Activated naive CD4-positive, alpha-beta T cell treated with anti-CD3 and anti-CD28 coated beads for 36 hours (primary cell): Measurements from ENCODE around the gene SH2B3. TPM values are rescaled to one million over a fixed set of nuclear protein-coding genes. Genes with fewer than 3 reads are reported as not detected.
A peak's percentile ranks its signal among the peaks of the same experiment; 100 is the strongest.

Experiments used
- CTCF ChIA-PET: fragments of 350-600 bp; sonication (Branson Sonifier 250); formaldehyde crosslinking; loops from one replicate; lab custom pipeline; 2021; ENCODE audit warnings: antibody characterized with exemption; lab: Charles Lee
- DNase-seq: peaks from one replicate; pipeline ENCODE4 v3.0.0-alpha.2; 2020
- H3K27ac Mint-ChIP-seq: one replicate; pipeline ENCODE4 v1.8.0; 2021; ENCODE audit warnings: mild to moderate bottlenecking, mixed read lengths
- H3K27me3 Mint-ChIP-seq: one replicate; pipeline ENCODE4 v1.8.0; 2021; ENCODE audit warnings: low read depth, mixed read lengths
- H3K36me3 Mint-ChIP-seq: one replicate; pipeline ENCODE4 v1.8.0; 2021; ENCODE audit warnings: low read depth, mixed read lengths
- H3K4me1 Mint-ChIP-seq: one replicate; pipeline ENCODE4 v1.8.0; 2021; ENCODE audit warnings: low read depth, mixed read lengths
- H3K4me3 Mint-ChIP-seq: one replicate; pipeline ENCODE4 v1.8.0; 2021; ENCODE audit warnings: mild to moderate bottlenecking, moderate library complexity, mixed read lengths
- H3K9me3 Mint-ChIP-seq: one replicate; pipeline ENCODE4 v1.8.0; 2021; ENCODE audit warnings: mixed read lengths
- intact Hi-C: fragments of 100-400 bp; cut with micrococcal nuclease; formaldehyde crosslinking; loops from one replicate; pipeline ENCODE4 v1.15.1; 2023
- total RNA-seq, 2 experiments: library from RNA; stranded (reverse); gene quantifications; one replicate each; pipeline ENCODE4 v1.2.3, GENCODE V29; 2021

SH2B3 gene
- total RNA-seq, 2 experiments from 2014 or later = 21.1 to 21.3 TPM

DNA sequence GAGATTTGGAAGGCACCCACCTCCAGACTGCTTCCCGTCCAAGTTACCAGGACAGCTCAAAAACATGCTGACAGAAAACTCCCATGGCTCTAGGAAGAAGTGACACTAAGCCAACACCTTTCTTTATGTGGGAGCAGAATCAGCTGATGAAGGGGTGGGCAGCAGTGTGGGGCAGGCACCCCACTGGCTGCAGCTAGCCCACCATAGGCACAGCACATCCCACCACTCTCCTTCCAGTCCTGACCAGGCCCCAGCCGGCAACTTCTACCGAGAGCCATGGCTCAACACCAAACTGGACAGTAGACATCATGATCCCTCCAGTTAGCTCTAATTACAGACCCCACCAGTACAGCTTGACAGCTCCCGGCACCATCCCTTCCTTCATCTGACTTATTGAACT, 45.0 kb downstream of the SH2B3 start:
- H3K4me1 Mint-ChIP-seq = peaks cover 28% of the 10 kb centered on the region
- no peak for DNase-seq
- H3K27ac Mint-ChIP-seq = no peak overlapping the region
- CTCF ChIA-PET = interaction anchor here (0.6 to 23.4 kb wide), 19 partner anchors 8 to 222 kb away, joined by 3 to 763 read pairs (median 9); partner anchors contain the start of gene SH2B3
- intact Hi-C loops = loop anchor here (1.0 kb wide), 6 partner anchors 24 to 363 kb away; no protein-coding TSS in a partner anchor
- H3K9me3 Mint-ChIP-seq = no peaks in the 10 kb centered on the region
- peaks cover 28% of the 10 kb centered on the region for H3K36me3 Mint-ChIP-seq
- H3K4me3 Mint-ChIP-seq = no peak overlapping the region
- no peaks in the 10 kb centered on the region for H3K27me3 Mint-ChIP-seq

DNA sequence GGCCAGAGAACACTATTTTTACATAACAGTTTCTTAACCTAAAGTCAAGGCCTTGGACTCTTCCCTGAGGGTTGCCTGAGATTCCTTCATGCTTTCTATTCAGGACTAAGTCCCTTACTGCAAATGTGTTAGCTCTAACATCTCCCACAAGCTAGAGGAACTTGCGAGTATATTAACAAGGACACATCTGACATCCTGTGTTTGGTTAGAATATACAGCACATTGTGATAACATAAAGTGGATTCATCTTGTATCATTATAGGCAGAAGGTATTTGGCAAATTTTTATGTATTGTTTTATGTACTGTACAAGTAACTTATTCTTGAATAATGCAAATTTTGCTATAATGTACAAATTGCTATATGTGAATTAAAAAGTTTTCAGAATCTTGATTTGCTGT, 45.5 kb downstream of the SH2B3 start:
- Mint-ChIP-seq H3K4me1 (peaks cover 23% of the 10 kb centered on the region), H3K36me3 (peaks cover 32% of the 10 kb centered on the region), H3K9me3 (no peaks in the 10 kb centered on the region), H3K27me3 (no peaks in the 10 kb centered on the region), H3K4me3 (no peak overlapping the region), H3K27ac (no peak overlapping the region)
- no peak for DNase-seq
- intact Hi-C loops = loop anchor here (1.0 kb wide), 6 partner anchors 25 to 362 kb away; no protein-coding TSS in a partner anchor
- CTCF ChIA-PET = interaction anchor here (0.9 to 23.4 kb wide), 22 partner anchors 9 to 525 kb away, joined by 4 to 763 read pairs (median 7); partner anchors contain the start of gene SH2B3

DNA sequence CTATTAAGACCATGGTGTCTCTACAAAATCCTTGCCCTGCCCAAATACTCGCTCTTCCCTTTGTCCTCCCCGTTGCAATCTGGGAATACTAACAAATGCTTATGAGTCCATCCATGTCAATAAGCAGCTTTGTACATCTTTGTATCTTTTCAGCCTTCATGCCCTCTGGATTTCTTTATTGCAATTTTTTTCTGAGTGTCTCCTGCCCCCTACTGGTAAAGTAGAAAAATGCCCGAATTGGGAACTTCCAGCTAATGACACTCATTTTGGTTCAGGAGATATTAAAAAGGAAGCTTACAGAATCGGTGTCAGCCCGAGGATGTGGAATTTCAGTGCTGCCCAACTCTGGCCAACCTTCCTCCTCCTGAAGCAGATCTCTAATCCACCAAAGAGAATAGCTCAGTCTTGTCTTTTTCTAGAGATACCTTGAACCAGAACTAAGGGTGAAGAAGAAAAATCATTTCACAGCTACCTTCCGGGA, 46.0 kb downstream of the SH2B3 start:
- Mint-ChIP-seq H3K9me3 (no peaks in the 10 kb centered on the region), H3K36me3 (peaks cover 29% of the 10 kb centered on the region), H3K27me3 (no peaks in the 10 kb centered on the region), H3K4me3 (no peak overlapping the region), H3K27ac (peak overlapping the region; percentile 19), H3K4me1 (peaks cover 23% of the 10 kb centered on the region)
- intact Hi-C loops = loop anchor here (1.0 kb wide), 6 partner anchors 25 to 362 kb away; no protein-coding TSS in a partner anchor
- no peak for DNase-seq
- CTCF ChIA-PET = interaction anchor here (0.6 to 23.4 kb wide), 30 partner anchors 8 to 525 kb away, joined by 3 to 763 read pairs (median 6); partner anchors contain the start of genes PHETA1 and SH2B3

DNA sequence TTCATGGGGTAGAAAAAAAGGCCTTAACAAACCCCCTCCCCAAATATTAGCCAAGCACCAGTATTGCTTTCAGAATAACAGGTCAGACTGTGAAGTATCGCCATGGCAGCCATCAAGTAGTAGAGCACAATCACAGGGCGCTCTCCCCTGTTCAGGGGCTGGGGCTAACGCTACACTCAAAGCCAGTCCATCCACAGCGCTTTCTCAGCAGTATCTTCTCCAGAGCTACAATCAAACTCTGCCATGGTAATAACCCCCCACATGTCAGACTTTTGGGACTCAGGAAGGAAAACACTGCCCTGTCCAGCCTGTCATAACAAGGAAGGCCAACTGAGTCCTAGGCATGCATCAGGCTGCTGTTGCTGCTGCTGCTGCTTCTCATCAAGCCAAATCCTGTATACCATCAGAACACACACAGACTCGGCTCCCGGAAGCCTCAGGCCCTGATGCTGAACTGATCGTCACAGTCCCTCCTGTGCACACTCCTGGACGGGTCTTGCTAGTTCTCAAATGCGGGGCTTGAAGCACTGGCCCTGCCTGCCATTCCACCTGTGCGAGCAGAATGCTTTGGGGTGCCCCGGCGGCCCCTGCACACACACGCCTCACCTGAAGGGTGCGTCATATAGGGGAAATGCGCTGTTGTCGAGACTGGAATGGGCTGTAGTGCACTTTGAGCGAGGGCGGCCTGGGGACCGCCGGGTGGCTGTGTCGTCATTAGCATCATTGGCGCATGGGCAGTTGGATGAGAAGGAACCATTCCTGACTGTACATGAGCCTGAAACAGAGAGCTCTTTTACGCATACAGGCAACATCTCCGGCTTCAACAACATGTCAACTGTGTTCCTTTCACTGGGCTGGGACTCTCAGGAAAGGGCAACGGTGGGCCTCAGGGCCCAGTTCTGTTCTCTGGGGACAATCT, 47.6 kb downstream of the SH2B3 start:
- H3K36me3 Mint-ChIP-seq = peaks cover 18% of the 10 kb centered on the region
- no peak for DNase-seq
- peaks cover 22% of the 10 kb centered on the region for H3K4me1 Mint-ChIP-seq
- H3K9me3 Mint-ChIP-seq = no peaks in the 10 kb centered on the region
- no peak overlapping the region for H3K27ac Mint-ChIP-seq
- intact Hi-C loops = no loop called here
- no peaks in the 10 kb centered on the region for H3K27me3 Mint-ChIP-seq
- H3K4me3 Mint-ChIP-seq = no peak overlapping the region
- CTCF ChIA-PET = interaction anchor here (0.7 to 23.4 kb wide), 5 partner anchors 8 to 180 kb away, joined by 3 to 763 read pairs (median 3); partner anchors contain the start of gene SH2B3

DNA sequence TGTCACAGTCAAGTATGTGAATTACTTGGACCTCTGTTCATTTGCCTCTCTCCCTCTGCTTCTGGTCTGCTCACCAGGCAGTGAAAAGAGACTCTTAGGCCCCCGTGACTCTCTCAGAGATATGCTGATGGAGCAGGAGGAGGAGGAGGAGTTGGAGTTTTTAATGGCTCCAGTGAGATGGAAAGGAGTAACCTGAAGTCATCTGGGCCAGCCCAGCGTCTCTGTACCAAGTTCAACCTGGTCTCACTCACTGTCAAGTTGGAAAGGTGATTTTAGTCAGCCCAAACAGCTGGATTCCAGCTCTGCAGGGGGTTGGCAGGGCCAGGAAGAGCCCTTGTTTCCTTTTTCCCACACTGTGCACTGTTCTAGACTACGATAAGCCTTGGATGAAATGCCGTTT, 48.6 kb downstream of the SH2B3 start:
- no peak overlapping the region for H3K4me3 Mint-ChIP-seq
- no peak overlapping the region for H3K27ac Mint-ChIP-seq
- no peaks in the 10 kb centered on the region for H3K9me3 Mint-ChIP-seq
- H3K4me1 Mint-ChIP-seq = peaks cover 17% of the 10 kb centered on the region
- DNase-seq = no peak
- CTCF ChIA-PET = interaction anchor here (0.7 to 23.4 kb wide), 5 partner anchors 9 to 179 kb away, joined by 3 to 763 read pairs (median 3); partner anchors contain the start of gene SH2B3
- intact Hi-C loops = no loop called here
- peaks cover 16% of the 10 kb centered on the region for H3K36me3 Mint-ChIP-seq
- no peaks in the 10 kb centered on the region for H3K27me3 Mint-ChIP-seq

DNA sequence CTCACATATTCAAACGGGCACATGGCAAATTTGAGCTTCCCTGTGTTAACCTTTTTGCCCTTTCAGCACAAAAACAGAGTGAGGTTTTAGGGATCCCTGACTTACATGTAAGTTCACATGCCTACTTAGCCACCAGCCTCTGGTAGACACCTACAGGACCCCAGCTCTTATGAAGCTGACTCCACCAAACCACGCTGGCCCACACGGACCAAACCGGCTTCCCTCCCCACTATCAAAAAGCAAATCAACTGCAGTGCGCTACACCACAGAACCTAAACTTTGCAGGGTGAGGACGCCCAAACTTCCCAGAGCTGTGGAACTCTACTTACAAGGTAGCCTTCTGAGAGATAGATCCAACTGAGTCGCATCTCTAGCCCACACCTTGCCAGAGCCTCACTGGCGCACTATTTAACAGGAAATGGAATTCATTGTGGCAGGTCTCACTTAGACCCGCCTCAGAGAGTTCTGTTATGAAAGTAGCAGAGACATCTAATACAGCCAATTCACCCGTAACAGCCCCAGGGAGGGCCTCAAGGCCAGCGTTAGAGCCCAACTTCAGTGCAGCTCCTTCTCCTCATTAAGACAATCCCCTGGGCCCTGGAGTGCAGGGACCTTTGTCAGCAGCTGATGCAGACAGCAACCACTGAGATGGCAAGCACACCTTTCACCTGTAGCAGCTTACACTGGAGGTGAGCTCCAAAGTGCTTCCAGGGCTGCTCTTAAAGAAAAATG, 49.2 kb downstream of the SH2B3 start:
- Mint-ChIP-seq H3K9me3 (no peaks in the 10 kb centered on the region), H3K4me3 (no peak overlapping the region), H3K27me3 (no peaks in the 10 kb centered on the region), H3K27ac (no peak overlapping the region), H3K36me3 (peaks cover 16% of the 10 kb centered on the region), H3K4me1 (peaks cover 15% of the 10 kb centered on the region)
- CTCF ChIA-PET = interaction anchor here (0.5 to 23.4 kb wide), 4 partner anchors 10 to 140 kb away, joined by 3 to 763 read pairs (median 3); partner anchors contain the start of gene SH2B3
- intact Hi-C loops = no loop called here
- no peak for DNase-seq

DNA sequence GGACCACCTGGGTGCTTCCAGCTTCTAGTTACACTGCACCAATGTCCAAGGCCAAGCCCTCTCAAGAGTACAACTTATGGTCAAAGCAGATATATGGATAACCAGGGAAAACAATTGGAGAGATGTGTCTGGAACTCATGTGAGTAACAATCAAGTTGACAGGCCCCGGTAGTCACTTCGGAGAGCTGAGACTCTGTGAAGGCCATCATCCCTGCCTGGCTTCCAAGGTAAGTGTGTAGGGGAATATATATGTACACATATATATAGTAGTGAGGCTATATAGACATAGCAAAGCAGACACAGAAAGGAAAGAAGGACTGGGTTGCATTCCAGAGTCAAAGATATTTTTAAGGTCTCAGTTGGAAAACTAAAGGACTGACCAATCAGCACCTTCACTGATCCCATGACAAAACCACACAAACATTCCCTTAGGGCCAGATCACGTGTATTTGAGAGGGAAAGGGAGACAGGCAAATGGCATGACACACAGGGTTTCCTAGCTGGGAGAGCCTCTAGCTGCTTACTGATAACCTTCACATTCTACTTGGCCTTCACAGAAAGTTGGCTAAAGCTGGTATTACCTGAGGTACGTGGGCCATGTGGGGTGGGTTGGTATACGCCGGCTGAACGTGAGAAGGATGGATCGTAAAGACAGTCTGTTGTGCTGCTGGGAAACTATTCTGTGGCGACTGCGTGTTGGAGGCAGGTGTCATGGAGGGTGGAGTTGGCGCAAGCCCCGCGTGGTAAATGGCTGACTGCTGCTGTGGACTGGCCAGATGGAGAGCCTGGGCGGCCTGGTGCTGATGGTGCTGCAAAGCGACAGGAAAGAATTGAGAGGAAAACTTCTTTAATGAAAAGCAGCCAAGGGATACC, 50.0 kb downstream of the SH2B3 start:
- CTCF ChIA-PET = interaction anchor here (0.5 to 23.4 kb wide), 4 partner anchors 51 to 334 kb away, joined by 3 to 763 read pairs (median 3); partner anchors contain the start of gene SH2B3
- Mint-ChIP-seq H3K4me1 (peaks cover 10% of the 10 kb centered on the region), H3K4me3 (no peak overlapping the region), H3K27ac (peak overlapping the region; percentile 37), H3K27me3 (no peaks in the 10 kb centered on the region), H3K36me3 (peaks cover 13% of the 10 kb centered on the region), H3K9me3 (no peaks in the 10 kb centered on the region)
- DNase-seq = no peak
- intact Hi-C loops = no loop called here

DNA sequence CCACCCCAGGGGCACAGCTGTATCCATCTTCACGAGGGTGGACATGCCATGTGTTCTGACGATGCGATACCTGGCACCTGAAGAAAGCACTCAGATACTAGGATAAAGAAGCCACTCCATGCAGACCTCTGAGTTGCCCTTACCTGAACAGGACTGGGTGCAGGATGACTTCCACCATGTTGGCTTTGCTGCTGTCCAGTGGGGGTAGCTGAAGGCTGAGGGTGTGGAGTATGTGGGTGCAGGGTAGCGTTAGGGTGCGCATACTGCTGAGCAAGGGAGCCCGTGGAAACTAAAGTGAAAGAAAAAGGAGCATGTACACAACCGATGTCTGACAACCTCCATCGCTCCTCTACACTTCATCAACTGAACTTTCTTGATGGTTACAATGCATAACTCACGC, 51.3 kb downstream of the SH2B3 start:
- H3K27ac Mint-ChIP-seq = no peak overlapping the region
- intact Hi-C loops = no loop called here
- CTCF ChIA-PET = interaction anchor here (0.7 to 23.4 kb wide), 3 partner anchors 52 to 438 kb away, joined by 3 to 763 read pairs (median 3); partner anchors contain the start of gene SH2B3

DNA sequence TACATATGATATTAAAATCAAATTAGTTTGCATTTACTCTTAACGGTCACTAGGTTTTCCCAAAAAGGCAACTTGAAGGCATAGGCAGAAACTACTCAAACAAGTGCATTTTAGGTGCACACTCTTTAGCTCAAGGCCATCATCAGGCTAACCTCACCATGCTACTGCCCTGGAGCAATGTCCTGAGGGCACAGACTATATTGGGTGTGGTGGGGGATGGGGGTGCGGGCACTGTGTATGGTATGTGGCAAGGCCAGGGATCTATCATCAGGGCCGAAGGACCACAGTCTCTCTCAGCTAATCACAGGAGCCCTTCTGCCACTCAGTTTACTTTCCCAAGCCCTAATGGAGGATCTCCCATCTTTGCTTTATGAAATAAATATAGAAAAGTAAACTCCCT, 51.9 kb downstream of the SH2B3 start:
- Mint-ChIP-seq H3K4me3 (no peak overlapping the region), H3K36me3 (peaks cover 5% of the 10 kb centered on the region), H3K9me3 (no peaks in the 10 kb centered on the region), H3K4me1 (no peaks in the 10 kb centered on the region), H3K27ac (no peak overlapping the region), H3K27me3 (no peaks in the 10 kb centered on the region)
- intact Hi-C loops = no loop called here
- DNase-seq = no peak
- CTCF ChIA-PET = interaction anchor here (2.0 to 23.4 kb wide), 2 partner anchors 27 to 53 kb away, joined by 4 to 763 read pairs; partner anchors contain the start of gene SH2B3

More for the DNA sequence above, 51.3 kb downstream of the SH2B3 start:
- no peaks in the 10 kb centered on the region for H3K9me3 Mint-ChIP-seq
- no peak for DNase-seq
- no peaks in the 10 kb centered on the region for H3K27me3 Mint-ChIP-seq
- peaks cover 5% of the 10 kb centered on the region for H3K36me3 Mint-ChIP-seq
- no peak overlapping the region for H3K4me3 Mint-ChIP-seq
- no peaks in the 10 kb centered on the region for H3K4me1 Mint-ChIP-seq

DNA sequence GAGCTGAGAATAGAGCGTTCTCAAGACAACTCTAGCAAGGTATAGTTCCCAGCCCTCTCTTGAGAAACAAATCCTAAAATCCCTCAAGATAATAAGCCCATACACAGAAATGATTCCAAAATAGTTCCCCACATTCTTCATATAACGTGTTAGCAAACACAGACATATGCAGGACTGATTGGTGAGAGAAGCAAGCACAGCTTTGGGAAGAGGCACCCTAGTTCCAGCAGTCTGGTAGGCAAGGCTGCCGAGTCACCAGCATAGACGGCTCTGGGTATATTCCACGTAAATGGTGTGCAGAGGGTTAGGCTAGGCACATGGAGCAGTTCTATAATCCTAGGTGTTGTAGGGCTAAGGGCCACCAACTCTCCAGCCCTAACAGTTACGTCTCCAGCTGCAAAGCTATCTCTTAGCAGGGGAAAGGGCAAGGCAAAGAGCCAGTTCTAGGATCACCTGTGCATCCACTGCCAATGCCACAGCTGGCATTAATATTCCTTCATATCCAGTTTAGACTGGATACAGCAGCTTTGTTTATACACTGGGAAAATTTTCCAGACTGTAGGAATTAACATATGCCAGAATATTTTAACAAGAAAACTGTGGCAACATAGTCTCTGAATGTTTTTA, 52.9 kb downstream of the SH2B3 start:
- no peak overlapping the region for H3K27ac Mint-ChIP-seq
- no peaks in the 10 kb centered on the region for H3K27me3 Mint-ChIP-seq
- no peaks in the 10 kb centered on the region for H3K4me1 Mint-ChIP-seq
- peaks cover 5% of the 10 kb centered on the region for H3K36me3 Mint-ChIP-seq
- intact Hi-C loops = no loop called here
- CTCF ChIA-PET = interaction anchor here (2.0 to 23.4 kb wide), 2 partner anchors 28 to 54 kb away, joined by 4 to 763 read pairs; partner anchors contain the start of gene SH2B3
- H3K9me3 Mint-ChIP-seq = no peaks in the 10 kb centered on the region
- H3K4me3 Mint-ChIP-seq = no peak overlapping the region
- no peak for DNase-seq
